MCF 10A (cell line): ENCODE measurements around the gene TMEM98. TPM values are rescaled to one million over a fixed set of nuclear protein-coding genes. Genes with fewer than 3 reads are reported as not detected.
A peak's percentile ranks its signal among the peaks of the same experiment; 100 is the strongest.

ENCODE experiments used
- BruUV-seq: library from RNA; stranded (reverse); fragments of 400-500 nt; replicated peaks from 2 replicates; lab custom pipeline; 2021; lab: Mats Ljungman, UMichigan
- CTCF ChIA-PET: fragments of 300-600 bp; sonication (Branson Sonifier 250); formaldehyde crosslinking; extraction: SDS; loops from one replicate; lab custom pipeline; 2021; ENCODE audit warnings: antibody characterized with exemption, inconsistent platforms; lab: Yijun Ruan, JAX
- POLR2A ChIA-PET: fragments of 300-600, 350-650 bp; sonication (Branson Sonifier 250); formaldehyde crosslinking; extraction: SDS; loops from one replicate; lab custom pipeline; 2020; ENCODE audit warnings: antibody characterized with exemption, inconsistent platforms; lab: Yijun Ruan, JAX
- DNase-seq: peaks from one replicate; pipeline ENCODE4 v3.0.0-alpha.2; 2018; ENCODE audit not compliant: unreplicated experiment
- H3K27ac Mint-ChIP-seq: one replicate; pipeline ENCODE4 v1.8.0; 2022; ENCODE audit warnings: mild to moderate bottlenecking, low read depth, mixed read lengths; ENCODE audit not compliant: unreplicated experiment
- H3K27me3 Mint-ChIP-seq: one replicate; pipeline ENCODE4 v1.8.0; 2022; ENCODE audit warnings: mixed read lengths; ENCODE audit not compliant: insufficient read depth, unreplicated experiment
- H3K36me3 Mint-ChIP-seq: one replicate; pipeline ENCODE4 v1.8.0; 2022; ENCODE audit warnings: mild to moderate bottlenecking, moderate library complexity, mixed read lengths; ENCODE audit not compliant: insufficient read depth, unreplicated experiment
- H3K4me1 Mint-ChIP-seq: one replicate; pipeline ENCODE4 v1.8.0; 2022; ENCODE audit warnings: mixed read lengths; ENCODE audit not compliant: insufficient read depth, unreplicated experiment
- H3K4me3 Mint-ChIP-seq: one replicate; pipeline ENCODE4 v1.8.0; 2022; ENCODE audit warnings: mild to moderate bottlenecking, moderate library complexity, mixed read lengths; ENCODE audit not compliant: unreplicated experiment
- H3K9me3 Mint-ChIP-seq: one replicate; pipeline ENCODE4 v1.8.0; 2022; ENCODE audit warnings: mixed read lengths; ENCODE audit not compliant: unreplicated experiment
- CTCF ChIP-seq: fragments of 200-600 bp; IDR thresholded peaks from one replicate; pipeline ENCODE4 v1.8.0; 2022; ENCODE audit warnings: antibody characterized with exemption, mild to moderate bottlenecking; ENCODE audit not compliant: unreplicated experiment
- intact Hi-C: fragments of 100-400 bp; cut with micrococcal nuclease; formaldehyde crosslinking; loops from 2 replicates; pipeline ENCODE4 v1.14.1; 2022
- total RNA-seq: library from RNA; stranded (reverse); gene quantifications from 2 replicates; pipeline ENCODE4 v1.2.3, GENCODE V29; 2022

TMEM98 gene
- total RNA-seq, 1 experiment from 2014 or later: 9.2 TPM

GRCh38 chr17:32931686-32932085 is 3.7 kb downstream of the TMEM98 start:
- TF ChIP-seq CTCF: no peak
- Mint-ChIP-seq H3K27me3 (no peaks in the 10 kb centered on the region), H3K27ac (peak overlapping the region; percentile 27), H3K4me3 (no peak overlapping the region), H3K4me1 (peaks cover 6% of the 10 kb centered on the region), H3K9me3 (no peaks in the 10 kb centered on the region), H3K36me3 (no peaks in the 10 kb centered on the region)
- ChIA-PET POLR2A (interaction anchor here (0.7 kb wide), 1 partner anchor 55 kb away, joined by 3 read pairs; the partner anchor contains the start of gene MYO1D), CTCF (interaction anchor here (0.7 to 1.2 kb wide), 3 partner anchors 77 to 819 kb away, joined by 3 to 5 read pairs (median 5); no protein-coding TSS in a partner anchor)
- peak; percentile 24 for DNase-seq
- BruUV-seq: no TSS peak
- intact Hi-C loops: no loop called here

GRCh38 chr17:32933881-32934280 is 5.9 kb downstream of the TMEM98 start:
- H3K4me3 Mint-ChIP-seq: no peak overlapping the region
- peaks cover 6% of the 10 kb centered on the region for H3K4me1 Mint-ChIP-seq
- DNase-seq: peak; percentile 27
- no peak for TF ChIP-seq CTCF
- CTCF ChIA-PET: interaction anchor here (0.6 kb wide), 1 partner anchor 164 kb away, joined by 3 read pairs; no protein-coding TSS in a partner anchor
- H3K36me3 Mint-ChIP-seq: no peaks in the 10 kb centered on the region
- H3K9me3 Mint-ChIP-seq: no peaks in the 10 kb centered on the region
- POLR2A ChIA-PET: no interaction called here
- BruUV-seq: no TSS peak
- no peaks in the 10 kb centered on the region for H3K27me3 Mint-ChIP-seq
- intact Hi-C loops: no loop called here
- H3K27ac Mint-ChIP-seq: no peak overlapping the region

GRCh38 chr17:32935726-32936125 is 7.8 kb downstream of the TMEM98 start:
- no TSS peak for BruUV-seq
- intact Hi-C loops: no loop called here
- Mint-ChIP-seq H3K27ac (no peak overlapping the region), H3K4me1 (peaks cover 6% of the 10 kb centered on the region), H3K36me3 (no peaks in the 10 kb centered on the region), H3K27me3 (no peaks in the 10 kb centered on the region), H3K9me3 (no peaks in the 10 kb centered on the region), H3K4me3 (no peak overlapping the region)
- POLR2A ChIA-PET: no interaction called here
- no peak for DNase-seq
- CTCF ChIA-PET: interaction anchor here (0.7 to 2.8 kb wide), 13 partner anchors 8 to 153 kb away, joined by 3 to 13 read pairs (median 7); partner anchors contain the start of gene TMEM98
- no peak for TF ChIP-seq CTCF

- no peaks in the 10 kb centered on the region for H3K36me3 Mint-ChIP-seq
- no peak for DNase-seq
- POLR2A ChIA-PET: no interaction called here
- BruUV-seq: no TSS peak
- CTCF ChIA-PET: interaction anchor here (0.6 to 2.8 kb wide), 26 partner anchors 8 to 826 kb away, joined by 3 to 13 read pairs (median 4); partner anchors contain the start of gene TMEM98
- no peaks in the 10 kb centered on the region for H3K9me3 Mint-ChIP-seq
- no peak for TF ChIP-seq CTCF
- H3K4me1 Mint-ChIP-seq: peaks cover 6% of the 10 kb centered on the region
- H3K27me3 Mint-ChIP-seq: no peaks in the 10 kb centered on the region
- H3K4me3 Mint-ChIP-seq: no peak overlapping the region
- intact Hi-C loops: no loop called here
- H3K27ac Mint-ChIP-seq: no peak overlapping the region
Observed at GRCh38 chr17:32936186-32936893, 8.4 kb downstream of the TMEM98 start.
